ENCODE data around the gene GPS1.

The GPS1 gene

GRCh38 chr17:82058855-82059249 lies 7.2 kb downstream of the GPS1 start:
- no peak for DNase-seq (ENCODE audit: low read depth, low spot score)

GRCh38 chr17:82059272-82060000 lies 7.7 kb downstream of the GPS1 start:
- DNase-seq (ENCODE audit: low read depth, low spot score), result no peak

- DNase-seq (ENCODE audit: low read depth, low spot score), result no peak
These were observed 8.3 kb downstream of the GPS1 start for GRCh38 chr17:82060001-82060380.

GRCh38 chr17:82060614-82061013 lies 8.9 kb downstream of the GPS1 start:
- DNase-seq (ENCODE audit: low read depth, low spot score), result no peak

GRCh38 chr17:82061047-82061925 lies 9.6 kb downstream of the GPS1 start:
- DNase-seq (ENCODE audit: low read depth, low spot score), result no peak

- no peak for DNase-seq (ENCODE audit: low read depth, low spot score)
These were observed 10.6 kb downstream of the GPS1 start for GRCh38 chr17:82062076-82062983.

GRCh38 chr17:82062984-82063368 lies 11.3 kb downstream of the GPS1 start:
- DNase-seq (ENCODE audit: low read depth, low spot score), result no peak

GRCh38 chr17:82063424-82064415 lies 12.0 kb downstream of the GPS1 start:
- DNase-seq (ENCODE audit: low read depth, low spot score), result no peak

GRCh38 chr17:82064433-82065192 lies 12.9 kb downstream of the GPS1 start:
- DNase-seq (ENCODE audit: low read depth, low spot score), result no peak

- DNase-seq (ENCODE audit: low read depth, low spot score), result no peak
These were observed 13.5 kb downstream of the GPS1 start for GRCh38 chr17:82065193-82065637.

GRCh38 chr17:82065638-82066303 lies 14.1 kb downstream of the GPS1 start, which contains the start of gene DUS1L:
Gene DUS1L (minus strand): TSS chr17:82065804. CDS start chr17:82065059, 745 bp downstream.
- DNase-seq (ENCODE audit: low read depth, low spot score), result peak; percentile 42

GRCh38 chr17:82070611-82071010 lies 18.9 kb downstream of the GPS1 start:
- no peak for DNase-seq (ENCODE audit: low read depth, low spot score)

GRCh38 chr17:82072827-82073226 lies 21.1 kb downstream of the GPS1 start:
- DNase-seq (ENCODE audit: low read depth, low spot score), result no peak

GRCh38 chr17:82073446-82073845 lies 21.7 kb downstream of the GPS1 start:
- no peak for DNase-seq (ENCODE audit: low read depth, low spot score)

- DNase-seq (ENCODE audit: low read depth, low spot score), result no peak
These were observed 24.5 kb downstream of the GPS1 start for GRCh38 chr17:82076018-82076784.

- DNase-seq (ENCODE audit: low read depth, low spot score), result no peak
These were observed 25.3 kb downstream of the GPS1 start for GRCh38 chr17:82076785-82077591.

- DNase-seq (ENCODE audit: low read depth, low spot score), result no peak
These were observed 26.1 kb downstream of the GPS1 start for GRCh38 chr17:82077617-82078358.
